ENCODE measurements around the gene ENTPD8. TPM values are rescaled to one million over a fixed set of nuclear protein-coding genes. Genes with fewer than 3 reads are reported as not detected.
A peak's percentile ranks its signal among the peaks of the same experiment; 100 is the strongest.

Gene ENTPD8
- total and polyA plus RNA-seq, 2 of the 4 experiments (the other 2 are of a cell fraction) = 0.07 TPM; not detected in 1

GRCh38 chr9:137407590-137408300, 33.4 kb downstream of the ENTPD8 start:
- H3K14ac ChIP-seq (replicated peaks; ENCODE audit: low read depth, low read length) = no peak overlapping the region
- BruUV-seq (replicated peaks) = no TSS peak
- H3K36me3 ChIP-seq (ENCODE audit: control insufficient read depth, insufficient read depth, low read length) = no peaks in the 10 kb centered on the region
- H4K5ac ChIP-seq (ENCODE audit: low read depth, low read length) = no peak overlapping the region
- no peak overlapping the region for H4K91ac ChIP-seq (ENCODE audit: insufficient read depth, low read depth, low read length)
- DNase-seq = no peak
- H2BK15ac ChIP-seq (ENCODE audit: low read depth, low read length) = no peak overlapping the region
- in situ Hi-C loops (cut with MboI; ENCODE audit: low sequenced_read_pairs) (no loop called here), intact Hi-C loops (cut with micrococcal nuclease) (loop anchor here (2.0 kb wide), 1 partner anchor 107 kb away; no protein-coding TSS in a partner anchor), dilution Hi-C loops (cut with HindIII; ENCODE audit: low sequenced_read_pairs, unreplicated experiment) (no loop called here)
- no peak overlapping the region for H3K4me2 ChIP-seq (ENCODE audit: low read depth, low read length)
- H3K9me3 ChIP-seq (ENCODE audit: control insufficient read depth, insufficient read depth, low read length) = no peaks in the 10 kb centered on the region
- no peak overlapping the region; the same call in 1 of the 2 replicates for H3K4ac ChIP-seq (ENCODE audit: low read depth, low read length)
- no peak overlapping the region for H2AK5ac ChIP-seq (ENCODE audit: low read depth, low read length)
- no peak overlapping the region for H3K18ac ChIP-seq (ENCODE audit: low read depth, low read length)
- peaks cover 26% of the 10 kb centered on the region for H3K4me1 ChIP-seq (ENCODE audit: control insufficient read depth, insufficient read depth, low read length)
- no peak overlapping the region for H3K23ac ChIP-seq (ENCODE audit: low read depth, low read length)
- ChIA-PET CTCF (no interaction called here), POLR2A (ENCODE audit: unreplicated experiment) (interaction anchor here (0.7 kb wide), 1 partner anchor 32 kb away, joined by 4 read pairs; no protein-coding TSS in a partner anchor)
- no peak overlapping the region for H2BK5ac ChIP-seq (ENCODE audit: low read depth, low read length, poor library complexity, severe bottlenecking)
- no peak overlapping the region for H3K4me3 ChIP-seq (ENCODE audit: insufficient read depth, low read depth, low read length)
- H2AFZ ChIP-seq (replicated peaks; ENCODE audit: low read length, poor library complexity) = no peak overlapping the region
- peak overlapping the region; percentile 7 for H2AK9ac ChIP-seq (replicated peaks; ENCODE audit: low read depth, low read length, poor library complexity)
- no peak overlapping the region for H2BK120ac ChIP-seq (ENCODE audit: low read depth, low read length)
- no peaks in the 10 kb centered on the region for H3K27me3 ChIP-seq (ENCODE audit: control insufficient read depth, insufficient read depth, low read length)
- H3K56ac ChIP-seq (ENCODE audit: extremely low read depth, insufficient read depth, low read length) = no peak overlapping the region
- H3K9me1 ChIP-seq (ENCODE audit: insufficient read depth, low read length) = peaks cover 8% of the 10 kb centered on the region
- ATAC-seq (ENCODE audit: low read depth) = no peak
- H3K79me1 ChIP-seq (ENCODE audit: low read depth in 1 of 2, low read length in 2 of 2) = peaks cover 9 to 22% of the 10 kb centered on the region in 2 experiments
- H4K20me1 ChIP-seq (ENCODE audit: insufficient read depth, low read length) = no peaks in the 10 kb centered on the region
- WGBS, 2 experiments (ENCODE audit: extremely low coverage in 2 of 2, insufficient read length in 1 of 2) = 55% methylated on average over 4 of the region's 31 CpGs; no CpG with 5 or more reads in 1 of the 2 experiments
- no peak overlapping the region for H2BK20ac ChIP-seq (ENCODE audit: low read depth, low read length)
- TF ChIP-seq NFE2L2 (IDR thresholded peaks at IDR 0.05; ENCODE audit: low read depth, low read length) (no peak), BHLHE40 (IDR thresholded peaks at IDR 0.05; ENCODE audit: low read depth, low read length) (peak; percentile 32), POLR2A (IDR thresholded peaks at IDR 0.05; ENCODE audit: low read depth, low read length) (no peak)
- H3K27ac ChIP-seq (ENCODE audit: insufficient read depth, low read length) = no peak overlapping the region
- H4K8ac ChIP-seq (ENCODE audit: low read depth in 2 of 2, low read length in 2 of 2) = no peak overlapping the region
- H3K9ac ChIP-seq (ENCODE audit: low read depth, low read length) = no peak overlapping the region

Measured in IMR-90 (cell line).